ENCODE results near the gene ENTHD1.

ENTHD1 gene

GRCh38 chr22:39721206-39722031, 172.1 kb downstream of the ENTHD1 start:
- TF ChIP-seq GATA3 (IDR thresholded peaks at IDR 0.05; ENCODE audit: low read depth, low read length) (no peak), GATA2 (IDR thresholded peaks at IDR 0.05; ENCODE audit: low read depth, low read length) (no peak)

DNA sequence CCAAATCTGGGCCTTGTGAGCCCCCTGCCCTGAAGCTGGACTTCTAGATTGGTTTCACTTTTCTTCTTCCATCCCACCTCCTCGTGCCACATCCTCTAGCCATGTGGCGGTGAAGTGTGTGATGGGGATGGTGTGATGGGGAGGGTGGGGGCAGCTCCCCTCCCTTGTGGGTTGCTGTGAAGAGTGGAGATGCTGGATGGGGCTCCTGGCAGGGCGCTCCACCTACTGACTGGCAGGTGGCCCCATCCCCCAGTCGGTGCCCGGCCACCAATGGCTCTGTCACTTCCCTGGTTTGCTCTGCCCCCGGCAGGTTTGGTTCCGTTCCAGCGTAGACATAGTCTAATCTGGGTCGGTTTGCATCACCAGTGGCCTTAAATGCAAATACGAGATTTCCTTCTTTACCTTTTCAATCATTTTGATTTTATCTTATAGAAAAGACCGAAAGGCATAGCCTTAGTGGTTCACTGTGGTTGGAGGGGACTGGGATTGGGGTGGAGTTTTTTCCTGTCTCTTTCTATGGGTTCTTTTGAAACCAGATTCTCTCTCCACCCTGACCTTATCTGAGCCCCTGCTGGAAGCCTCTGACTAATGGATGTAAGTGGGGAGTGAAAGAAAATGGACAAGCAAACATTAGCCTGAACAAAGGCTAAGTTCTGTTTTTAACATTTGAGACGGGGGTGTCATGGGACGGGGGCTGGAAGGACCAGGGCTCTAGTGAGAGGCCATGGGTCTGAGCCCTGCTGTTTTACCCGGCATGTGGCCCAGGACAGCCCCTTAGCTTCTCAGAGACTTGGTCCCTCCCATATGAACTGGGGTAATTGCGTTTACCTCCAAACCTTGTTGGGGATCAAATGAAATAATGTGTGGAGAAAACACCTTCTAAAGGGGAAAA, 173.8 kb downstream of the ENTHD1 start:
- TF ChIP-seq GATA2 (IDR thresholded peaks at IDR 0.05; ENCODE audit: low read depth, low read length), result no peak
- no peak for TF ChIP-seq GATA3 (IDR thresholded peaks at IDR 0.05; ENCODE audit: low read depth, low read length)

- no peak for TF ChIP-seq GATA2 (IDR thresholded peaks at IDR 0.05; ENCODE audit: low read depth, low read length)
- TF ChIP-seq GATA3 (IDR thresholded peaks at IDR 0.05; ENCODE audit: low read depth, low read length), result no peak
Observed at GRCh38 chr22:39718921-39719475, 174.6 kb downstream of the ENTHD1 start.

DNA sequence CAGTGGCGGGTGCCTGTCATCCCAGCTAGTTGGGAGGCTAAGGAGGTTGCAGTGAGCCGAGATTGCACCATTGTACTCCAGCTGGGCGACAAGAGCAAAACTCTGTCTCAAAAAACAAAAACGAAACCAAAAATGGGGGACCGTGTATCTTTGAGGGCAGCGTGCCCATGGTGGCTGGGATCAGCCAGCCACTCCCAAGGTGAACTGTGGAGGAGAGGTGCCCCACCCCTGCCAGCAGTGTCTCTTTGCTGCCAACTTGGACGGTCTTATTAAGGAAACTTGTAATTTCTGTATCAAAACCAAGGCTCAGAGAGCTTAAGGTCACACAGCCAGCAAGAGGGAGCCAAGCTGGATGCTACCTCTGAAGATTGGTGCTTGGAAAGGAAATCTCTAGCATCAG, 175.4 kb downstream of the ENTHD1 start:
- TF ChIP-seq GATA2 (IDR thresholded peaks at IDR 0.05; ENCODE audit: low read depth, low read length) (no peak), GATA3 (IDR thresholded peaks at IDR 0.05; ENCODE audit: low read depth, low read length) (no peak)

DNA sequence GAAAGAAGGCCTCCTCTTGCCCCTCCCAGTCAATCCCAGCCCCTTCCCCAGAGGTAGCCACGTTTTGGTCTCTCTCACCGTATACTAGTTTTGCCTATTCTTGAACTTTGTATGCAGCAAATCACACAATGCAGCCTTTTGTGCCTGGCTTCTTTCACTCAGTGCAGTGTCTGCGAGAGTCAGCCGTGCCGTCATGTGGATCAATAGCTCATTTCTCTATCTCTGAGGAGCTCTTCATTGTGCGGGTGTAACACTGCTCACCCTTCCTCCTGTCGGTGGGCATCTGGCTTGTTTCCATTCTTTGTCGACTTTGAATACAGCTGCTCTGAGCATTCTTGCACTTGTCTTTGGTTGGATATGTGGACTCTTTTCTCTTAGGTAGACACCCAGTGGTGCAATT, 176.5 kb downstream of the ENTHD1 start:
- no peak for TF ChIP-seq GATA3 (IDR thresholded peaks at IDR 0.05; ENCODE audit: low read depth, low read length)
- no peak for TF ChIP-seq GATA2 (IDR thresholded peaks at IDR 0.05; ENCODE audit: low read depth, low read length)

GRCh38 chr22:39716534-39716933, 177.0 kb downstream of the ENTHD1 start:
- TF ChIP-seq GATA3 (IDR thresholded peaks at IDR 0.05; ENCODE audit: low read depth, low read length), result no peak
- TF ChIP-seq GATA2 (IDR thresholded peaks at IDR 0.05; ENCODE audit: low read depth, low read length), result no peak

DNA sequence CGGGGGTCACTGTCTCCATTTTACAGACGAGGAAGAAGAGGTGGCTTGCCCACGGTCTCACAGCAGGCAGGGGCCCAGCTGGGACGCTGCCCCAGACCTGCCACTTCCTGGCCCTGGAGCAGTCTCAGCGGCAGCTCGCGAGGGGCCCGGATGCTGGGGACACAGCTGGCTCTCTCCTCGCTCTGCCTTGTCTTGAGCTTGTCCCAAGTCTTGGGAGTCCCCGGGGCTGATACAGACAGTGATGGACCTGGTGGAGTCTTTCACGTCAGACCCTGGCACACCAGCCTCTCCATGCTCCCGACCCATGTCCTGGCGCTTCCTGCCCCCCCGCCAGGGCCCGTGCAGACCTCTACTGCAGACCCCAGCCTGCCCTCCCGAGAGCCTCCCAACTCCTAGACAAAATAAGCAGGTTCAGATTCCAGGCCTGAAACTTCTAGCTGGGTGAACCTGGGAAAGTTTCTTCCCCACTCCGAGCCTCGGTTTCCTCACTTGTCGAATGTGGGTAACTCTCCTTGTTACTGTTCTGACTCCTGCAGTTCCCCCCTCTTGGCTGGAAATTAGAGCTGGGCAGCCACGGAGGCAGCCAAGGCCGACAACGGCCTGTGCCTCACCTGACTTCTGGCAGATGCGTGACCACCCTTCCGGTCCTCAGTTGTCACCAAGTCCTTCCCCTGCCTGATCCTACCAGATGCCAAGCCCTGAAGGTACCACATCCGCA, 177.6 kb downstream of the ENTHD1 start:
- TF ChIP-seq GATA3 (IDR thresholded peaks at IDR 0.05; ENCODE audit: low read depth, low read length), result no peak

DNA sequence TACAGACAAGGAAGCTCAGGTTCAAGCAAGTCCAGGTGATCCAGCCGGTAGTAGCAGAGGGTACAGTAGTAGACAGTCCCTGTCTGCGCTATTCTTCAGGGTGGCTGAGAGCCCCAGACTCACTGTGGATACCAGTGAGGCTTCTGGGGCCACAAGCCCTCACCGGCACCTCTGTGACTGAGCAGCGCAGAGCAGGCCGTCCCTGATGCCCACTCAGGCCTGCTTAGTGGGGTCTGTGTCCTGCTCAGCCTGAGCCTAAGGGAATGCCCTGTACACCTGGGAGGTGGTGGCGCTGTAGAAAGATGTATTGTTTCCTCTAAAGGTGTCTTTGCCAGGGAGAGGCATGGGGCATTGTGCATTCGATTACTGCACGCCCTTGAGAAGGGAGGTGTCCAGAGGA, 179.2 kb downstream of the ENTHD1 start:
- TF ChIP-seq GATA3 (IDR thresholded peaks at IDR 0.05; ENCODE audit: low read depth, low read length) (no peak), GATA2 (IDR thresholded peaks at IDR 0.05; ENCODE audit: low read depth, low read length) (no peak)

GRCh38 chr22:39713799-39714290, 179.7 kb downstream of the ENTHD1 start:
- no peak for TF ChIP-seq GATA3 (IDR thresholded peaks at IDR 0.05; ENCODE audit: low read depth, low read length)
- TF ChIP-seq GATA2 (IDR thresholded peaks at IDR 0.05; ENCODE audit: low read depth, low read length), result no peak

DNA sequence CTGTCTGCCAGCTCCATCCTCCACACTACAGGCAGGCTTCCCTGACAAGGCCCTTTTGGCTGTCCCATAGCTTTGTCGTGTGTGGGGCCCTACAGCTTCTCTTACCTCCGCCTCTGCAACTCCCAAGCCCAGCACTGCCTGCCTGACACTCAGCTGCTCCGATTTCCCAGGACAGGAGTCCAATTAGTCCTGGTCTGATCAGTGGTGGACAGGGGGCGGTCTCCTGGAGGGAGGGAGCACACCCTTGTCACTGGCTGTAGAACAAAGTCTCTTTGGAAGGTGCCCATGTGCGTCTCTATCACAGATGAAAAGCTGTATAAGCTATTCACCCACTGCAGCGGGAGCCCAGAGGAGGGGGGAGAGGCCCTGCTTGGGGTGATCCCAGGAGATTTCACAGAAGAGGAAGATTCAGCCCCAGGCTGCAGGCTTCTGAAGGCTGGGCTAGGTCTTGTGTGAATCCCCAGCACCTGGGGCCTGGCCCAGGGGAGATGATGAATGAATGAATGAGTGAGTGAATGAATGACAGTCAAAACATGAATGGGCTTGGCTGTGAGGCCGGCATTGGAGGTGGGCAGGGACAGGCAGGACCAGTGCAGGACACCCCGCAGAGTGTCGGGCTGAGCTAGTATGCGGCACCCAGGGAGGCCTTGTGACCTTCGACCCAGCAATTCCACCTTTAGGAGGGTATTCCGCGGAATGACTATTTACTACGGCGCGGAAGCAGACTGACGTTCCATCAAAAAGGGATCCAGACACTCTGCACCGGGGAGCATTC, 180.6 kb downstream of the ENTHD1 start:
- TF ChIP-seq GATA3 (IDR thresholded peaks at IDR 0.05; ENCODE audit: low read depth, low read length) (no peak), GATA2 (IDR thresholded peaks at IDR 0.05; ENCODE audit: low read depth, low read length) (no peak)

GRCh38 chr22:39712081-39712480, 181.5 kb downstream of the ENTHD1 start:
- TF ChIP-seq GATA3 (IDR thresholded peaks at IDR 0.05; ENCODE audit: low read depth, low read length) (no peak), GATA2 (IDR thresholded peaks at IDR 0.05; ENCODE audit: low read depth, low read length) (no peak)

DNA sequence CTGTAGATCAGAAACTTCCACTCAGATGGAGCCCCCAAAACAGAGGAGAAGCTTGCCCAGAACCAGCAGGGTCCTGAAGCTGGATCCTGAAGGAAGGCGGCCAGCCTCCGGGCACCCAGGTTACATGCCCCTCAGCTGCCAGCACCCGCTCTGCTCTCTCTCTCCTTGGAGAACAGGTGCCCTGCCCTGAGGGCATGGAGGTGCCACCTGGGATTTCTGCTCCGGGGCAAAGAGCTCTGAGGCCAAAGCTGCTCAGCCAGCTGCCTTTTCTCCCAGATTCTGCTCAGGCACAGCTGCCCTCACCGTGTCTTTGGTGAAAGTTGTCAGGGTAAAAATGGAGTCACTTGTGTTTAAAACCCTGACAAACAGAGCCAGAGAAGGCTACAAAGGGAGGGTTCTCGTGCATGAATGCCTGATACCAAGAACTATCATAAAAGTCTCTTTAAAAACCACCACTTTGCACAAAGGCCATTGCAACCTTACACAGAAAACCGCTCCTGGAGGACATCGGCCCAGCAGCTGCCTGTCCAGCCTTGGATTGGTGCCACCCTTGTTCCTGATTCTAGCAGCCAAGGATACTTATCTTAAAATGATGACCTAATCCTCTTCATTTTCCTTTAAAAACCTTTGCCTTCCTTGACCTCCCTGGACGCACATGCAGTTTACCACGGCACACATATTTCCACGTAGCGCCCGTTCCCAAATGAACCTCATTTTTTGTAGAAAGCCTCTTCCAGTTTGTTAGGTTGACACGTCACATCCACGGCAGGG, 183.0 kb downstream of the ENTHD1 start:
- TF ChIP-seq GATA3 (IDR thresholded peaks at IDR 0.05; ENCODE audit: low read depth, low read length), result no peak
- TF ChIP-seq GATA2 (IDR thresholded peaks at IDR 0.05; ENCODE audit: low read depth, low read length), result no peak
